ENCODE results near the gene SLC27A6.

GRCh38 chr5:128984480-128984879 is 19.2 kb downstream of the SLC27A6 start:
- TF ChIP-seq, protein P1, sequence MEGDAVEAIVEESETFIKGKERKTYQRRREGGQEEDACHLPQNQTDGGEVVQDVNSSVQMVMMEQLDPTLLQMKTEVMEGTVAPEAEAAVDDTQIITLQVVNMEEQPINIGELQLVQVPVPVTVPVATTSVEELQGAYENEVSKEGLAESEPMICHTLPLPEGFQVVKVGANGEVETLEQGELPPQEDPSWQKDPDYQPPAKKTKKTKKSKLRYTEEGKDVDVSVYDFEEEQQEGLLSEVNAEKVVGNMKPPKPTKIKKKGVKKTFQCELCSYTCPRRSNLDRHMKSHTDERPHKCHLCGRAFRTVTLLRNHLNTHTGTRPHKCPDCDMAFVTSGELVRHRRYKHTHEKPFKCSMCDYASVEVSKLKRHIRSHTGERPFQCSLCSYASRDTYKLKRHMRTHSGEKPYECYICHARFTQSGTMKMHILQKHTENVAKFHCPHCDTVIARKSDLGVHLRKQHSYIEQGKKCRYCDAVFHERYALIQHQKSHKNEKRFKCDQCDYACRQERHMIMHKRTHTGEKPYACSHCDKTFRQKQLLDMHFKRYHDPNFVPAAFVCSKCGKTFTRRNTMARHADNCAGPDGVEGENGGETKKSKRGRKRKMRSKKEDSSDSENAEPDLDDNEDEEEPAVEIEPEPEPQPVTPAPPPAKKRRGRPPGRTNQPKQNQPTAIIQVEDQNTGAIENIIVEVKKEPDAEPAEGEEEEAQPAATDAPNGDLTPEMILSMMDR (tag by site-specific recombination; IDR thresholded peaks at IDR 0.05) = no peak
- no peak for TF ChIP-seq ZNF529 (tag by site-specific recombination; IDR thresholded peaks at IDR 0.05; ENCODE audit: insufficient replicate concordance)
- TF ChIP-seq ZNF26 (tag by site-specific recombination; IDR thresholded peaks at IDR 0.05) = no peak
- no peak for TF ChIP-seq HOXA7 (CRISPR knock-in tag; IDR thresholded peaks at IDR 0.05; ENCODE audit: borderline replicate concordance)

Measured in HEK293 (cell line).